GM18508 (cell line): ENCODE data around the gene HSPB2.
A peak's percentile ranks its signal among the peaks of the same experiment; 100 is the strongest.
"Not testable (repeated sequence)": the region's sequence is repeated elsewhere in the genome, so short reads cannot be mapped to it uniquely, and the experiment has no call there.

Source experiments
- ATAC-seq: cut with Tn5 transposase; IDR thresholded peaks from one replicate; pipeline ENCODE4 v1.9.1; 2021; ENCODE audit warnings: moderate number of reproducible peaks; ENCODE audit not compliant: insufficient read depth, unreplicated experiment

The HSPB2 gene, protein sequence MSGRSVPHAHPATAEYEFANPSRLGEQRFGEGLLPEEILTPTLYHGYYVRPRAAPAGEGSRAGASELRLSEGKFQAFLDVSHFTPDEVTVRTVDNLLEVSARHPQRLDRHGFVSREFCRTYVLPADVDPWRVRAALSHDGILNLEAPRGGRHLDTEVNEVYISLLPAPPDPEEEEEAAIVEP

DNA sequence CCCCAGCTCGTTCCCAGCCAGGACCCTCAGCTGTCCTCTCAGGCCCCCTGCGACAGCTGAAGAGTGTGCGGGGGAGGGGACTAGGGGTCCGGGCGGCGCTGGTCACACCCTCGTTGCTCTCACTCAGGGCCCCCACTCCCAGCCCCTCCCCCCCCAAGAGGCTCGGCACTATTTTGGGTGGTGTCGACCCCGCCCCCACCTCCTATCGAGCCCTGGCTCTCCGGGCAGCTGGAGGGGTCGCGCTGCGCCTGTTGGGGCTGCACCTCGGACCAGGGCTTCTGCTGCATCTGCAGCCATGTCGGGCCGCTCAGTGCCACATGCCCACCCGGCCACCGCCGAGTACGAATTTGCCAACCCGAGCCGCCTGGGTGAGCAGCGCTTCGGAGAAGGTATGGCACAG lies at the start of gene HSPB2:
HSPB2 (plus strand) TSS at position 200 of the 400 bp plus-strand sequence; CDS start at position 296, 96 bp downstream.
- no peak for ATAC-seq

DNA sequence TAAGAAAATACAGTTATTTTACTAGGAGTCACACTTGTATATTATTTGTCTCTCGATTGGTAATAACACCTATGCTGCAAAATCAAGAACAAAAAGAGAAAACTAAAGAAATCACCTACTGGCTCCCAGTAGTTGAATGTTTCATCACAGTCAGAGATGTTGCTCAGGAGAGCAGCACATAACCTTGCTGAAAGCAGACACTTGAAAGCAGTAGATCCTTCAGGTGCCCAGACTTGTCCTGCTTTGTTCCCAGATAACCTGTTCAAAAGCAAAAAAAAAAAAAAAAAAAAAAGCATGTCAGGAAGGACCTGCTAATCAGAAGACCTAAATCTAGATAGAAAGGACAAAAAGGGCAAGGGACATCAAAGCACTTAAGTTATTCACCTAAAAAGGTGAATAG lies 42.4 kb upstream of the HSPB2 start:
- ATAC-seq: no peak

DNA sequence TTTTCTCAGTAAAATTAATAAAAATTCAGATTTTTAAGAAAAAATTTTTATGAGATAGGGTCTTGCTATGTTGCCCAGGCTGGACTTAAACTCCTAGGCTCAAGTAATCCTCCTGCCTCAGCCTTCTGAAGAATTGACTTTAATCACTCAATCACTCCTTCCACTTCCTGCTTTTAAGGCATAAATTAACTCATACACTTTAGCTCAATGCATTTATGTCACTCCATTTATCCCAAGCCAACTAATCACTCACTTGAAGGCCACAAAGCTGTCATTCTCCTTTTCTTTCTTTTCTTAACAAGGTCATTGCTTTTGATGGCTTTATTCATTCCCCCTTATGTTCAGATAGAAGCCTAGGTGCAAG lies 42.0 kb upstream of the HSPB2 start:
- peak; percentile 5 for ATAC-seq

- ATAC-seq: peak; percentile 45
These were observed 41.4 kb upstream of the HSPB2 start, which contains the start of gene ALG9 for GRCh38 chr11:111870886-111871692. TSS of gene ALG9 (minus strand) at chr11:111871581. CDS start at chr11:111871482, 99 bp downstream.

GRCh38 chr11:111871693-111872161 lies 40.8 kb upstream of the HSPB2 start:
- ATAC-seq: no peak

DNA sequence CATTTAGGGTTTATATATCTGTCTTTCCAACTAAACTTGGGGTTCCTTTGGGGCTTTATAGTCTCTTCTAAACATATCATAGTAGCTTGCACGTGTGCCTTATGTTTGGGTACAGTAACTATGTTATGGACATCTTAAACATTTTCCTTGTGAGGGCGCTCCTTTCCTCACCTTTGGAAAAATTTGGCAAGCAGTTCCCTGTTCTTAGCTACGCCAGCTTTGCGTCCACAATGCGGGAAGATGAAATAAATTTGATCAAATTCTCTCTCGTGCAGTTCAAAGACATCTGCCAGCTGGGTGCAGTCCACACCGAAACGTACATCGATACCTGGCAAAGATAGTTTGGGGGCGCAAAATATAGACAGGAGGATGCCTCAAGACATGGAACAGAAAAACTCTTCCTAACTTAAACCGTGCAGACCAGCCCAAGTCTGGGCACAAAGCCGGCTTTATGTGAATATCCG lies 34.1 kb upstream of the HSPB2 start:
- no peak for ATAC-seq

DNA sequence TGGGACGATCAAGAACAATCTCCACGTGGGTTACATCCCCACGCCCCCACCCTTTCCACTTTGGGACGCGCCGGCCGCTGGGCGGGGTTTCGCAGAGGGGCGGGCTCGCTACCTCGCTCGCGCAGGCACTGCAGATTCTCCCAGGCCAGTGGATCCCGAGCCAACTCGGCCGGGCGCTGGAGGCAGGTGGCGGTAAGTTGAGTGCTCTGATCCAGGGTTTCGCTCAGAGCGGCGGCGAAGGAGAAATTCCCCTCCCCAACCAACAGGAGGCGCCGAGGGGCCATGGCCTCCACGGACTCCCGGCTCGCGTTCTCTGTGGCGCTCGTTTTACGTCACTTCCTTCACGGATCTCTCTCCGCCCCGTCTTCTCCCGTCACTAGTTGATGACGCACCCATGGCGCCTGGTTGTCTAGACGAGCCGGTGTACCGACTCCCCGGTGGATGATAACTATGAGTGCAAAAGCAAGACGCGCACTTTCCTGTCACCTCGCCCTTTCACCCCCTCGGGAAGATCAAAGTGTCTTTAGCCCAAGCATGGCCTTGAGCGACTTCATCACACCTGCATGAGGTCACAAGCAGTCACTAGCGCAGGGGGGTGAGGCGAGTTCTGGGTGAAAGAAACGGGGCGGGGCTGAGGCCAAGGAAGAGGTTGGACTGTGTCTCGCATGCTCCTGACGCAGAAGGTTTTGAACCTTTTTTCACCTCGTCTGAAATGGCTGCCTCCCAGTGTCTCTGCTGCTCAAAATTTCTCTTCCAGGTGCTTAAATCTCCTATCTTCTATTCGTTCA lies 33.5 kb upstream of the HSPB2 start, which contains the start of the genes CFAP68 and FDXACB1:
CFAP68 (plus strand) TSS at position 693 of the 788 bp plus-strand sequence; CDS start at position 713, 20 bp downstream.
FDXACB1 (minus strand) TSS at position 317 of the 788 bp plus-strand sequence; CDS start at position 284, 33 bp downstream.
- peak; percentile 81 for ATAC-seq

GRCh38 chr11:111879637-111879960 lies 32.9 kb upstream of the HSPB2 start:
- no peak for ATAC-seq

DNA sequence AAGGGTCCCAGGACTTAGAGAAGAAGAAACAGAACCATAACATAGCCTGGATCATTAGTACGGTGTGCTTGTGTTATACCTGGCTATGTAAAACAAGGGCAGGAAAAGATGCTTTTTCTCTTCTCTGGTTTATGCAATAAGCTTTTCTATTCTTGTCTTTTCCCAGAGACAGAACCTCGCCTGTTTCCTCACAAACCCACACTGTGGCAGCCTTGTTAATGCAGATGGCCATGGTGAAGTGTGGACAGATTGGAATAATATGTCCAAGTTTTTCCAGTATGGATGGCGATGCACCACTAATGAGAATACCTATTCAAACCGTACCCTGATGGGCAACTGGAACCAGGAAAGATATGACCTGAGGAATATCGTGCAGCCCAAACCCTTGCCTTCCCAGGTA lies 30.3 kb upstream of the HSPB2 start:
- ATAC-seq: no peak

GRCh38 chr11:111885053-111885452 lies 27.5 kb upstream of the HSPB2 start:
- not testable (repeated sequence) for ATAC-seq

GRCh38 chr11:111886032-111886431 lies 26.5 kb upstream of the HSPB2 start:
- no peak for ATAC-seq

GRCh38 chr11:111886844-111887243 lies 25.7 kb upstream of the HSPB2 start:
- no peak for ATAC-seq

GRCh38 chr11:111905411-111905810 lies 7.1 kb upstream of the HSPB2 start:
- ATAC-seq: no peak

GRCh38 chr11:111906680-111907079 lies 5.9 kb upstream of the HSPB2 start:
- ATAC-seq: no peak

DNA sequence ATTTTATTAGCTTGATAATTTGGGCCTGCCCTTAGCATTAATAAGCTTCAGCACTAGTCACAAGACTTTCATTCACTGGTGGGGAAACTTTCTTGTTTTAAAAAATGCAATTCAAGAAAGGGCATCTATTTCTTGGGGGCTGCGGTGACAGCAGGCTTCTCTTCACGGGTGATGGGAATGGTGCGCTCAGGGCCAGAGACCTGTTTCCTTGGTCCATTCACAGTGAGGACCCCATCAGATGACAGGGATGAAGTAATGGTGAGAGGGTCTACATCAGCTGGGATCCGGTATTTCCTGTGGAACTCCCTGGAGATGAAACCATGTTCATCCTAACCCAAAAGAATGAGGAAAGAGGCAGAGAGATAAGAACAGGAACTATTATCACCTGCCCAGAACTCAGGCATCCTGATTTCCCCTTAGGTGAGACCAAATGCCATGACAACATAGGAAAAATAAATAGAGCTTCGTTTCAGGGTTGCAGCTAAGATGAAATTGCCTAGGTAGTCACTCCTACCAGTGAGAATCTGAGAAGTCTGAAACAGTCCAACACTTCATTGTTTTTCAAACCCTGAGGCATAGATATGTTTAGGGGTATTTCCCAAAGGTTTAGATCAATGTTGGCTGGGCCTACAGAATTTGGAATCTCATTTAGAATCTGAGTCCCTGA lies 3.8 kb upstream of the HSPB2 start:
- no peak for ATAC-seq

- ATAC-seq: no peak
These were observed 3.2 kb upstream of the HSPB2 start for GRCh38 chr11:111909378-111909777.

DNA sequence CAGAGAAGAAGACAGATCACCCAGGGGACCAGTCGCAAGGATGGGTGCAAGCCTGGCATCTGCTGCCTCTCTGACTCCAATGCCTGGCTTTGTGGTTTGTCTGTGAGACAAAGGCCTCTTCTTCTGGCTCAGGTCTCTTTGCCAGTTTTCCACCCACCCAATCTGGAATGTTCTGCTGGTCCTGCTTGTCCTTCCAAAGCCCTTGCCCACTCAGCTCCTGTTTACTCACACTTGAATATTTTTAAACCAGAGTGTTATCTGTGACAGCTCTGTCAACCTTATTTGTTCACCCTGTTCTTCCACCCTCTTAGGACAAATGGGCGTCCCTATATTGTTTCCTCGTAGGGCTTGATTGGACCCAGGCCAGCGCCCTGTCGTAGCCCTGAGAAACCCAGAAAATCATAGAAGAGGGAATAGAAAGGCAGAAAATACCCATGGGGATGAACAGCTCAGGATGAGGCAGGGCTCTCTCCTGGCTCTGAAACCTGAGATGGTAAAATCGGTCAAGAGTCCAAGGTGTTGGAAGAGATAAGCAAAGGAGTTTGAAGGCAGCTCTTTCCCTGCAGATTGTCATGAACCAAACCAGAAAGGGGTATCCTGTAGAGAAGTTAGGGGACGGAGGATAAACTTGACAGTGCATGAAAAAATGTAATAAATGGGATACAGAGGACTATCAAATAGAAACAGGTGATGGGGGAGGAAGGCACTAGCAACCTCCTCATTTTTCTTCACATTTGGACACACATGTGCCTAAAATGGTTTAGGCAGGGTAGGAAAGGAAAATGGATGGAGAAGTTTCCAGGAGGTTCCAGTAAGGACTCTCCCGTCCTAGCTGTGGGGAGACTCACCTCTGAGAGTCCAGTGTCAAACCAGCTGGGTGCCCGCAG lies 1.6 kb upstream of the HSPB2 start:
- no peak for ATAC-seq

DNA sequence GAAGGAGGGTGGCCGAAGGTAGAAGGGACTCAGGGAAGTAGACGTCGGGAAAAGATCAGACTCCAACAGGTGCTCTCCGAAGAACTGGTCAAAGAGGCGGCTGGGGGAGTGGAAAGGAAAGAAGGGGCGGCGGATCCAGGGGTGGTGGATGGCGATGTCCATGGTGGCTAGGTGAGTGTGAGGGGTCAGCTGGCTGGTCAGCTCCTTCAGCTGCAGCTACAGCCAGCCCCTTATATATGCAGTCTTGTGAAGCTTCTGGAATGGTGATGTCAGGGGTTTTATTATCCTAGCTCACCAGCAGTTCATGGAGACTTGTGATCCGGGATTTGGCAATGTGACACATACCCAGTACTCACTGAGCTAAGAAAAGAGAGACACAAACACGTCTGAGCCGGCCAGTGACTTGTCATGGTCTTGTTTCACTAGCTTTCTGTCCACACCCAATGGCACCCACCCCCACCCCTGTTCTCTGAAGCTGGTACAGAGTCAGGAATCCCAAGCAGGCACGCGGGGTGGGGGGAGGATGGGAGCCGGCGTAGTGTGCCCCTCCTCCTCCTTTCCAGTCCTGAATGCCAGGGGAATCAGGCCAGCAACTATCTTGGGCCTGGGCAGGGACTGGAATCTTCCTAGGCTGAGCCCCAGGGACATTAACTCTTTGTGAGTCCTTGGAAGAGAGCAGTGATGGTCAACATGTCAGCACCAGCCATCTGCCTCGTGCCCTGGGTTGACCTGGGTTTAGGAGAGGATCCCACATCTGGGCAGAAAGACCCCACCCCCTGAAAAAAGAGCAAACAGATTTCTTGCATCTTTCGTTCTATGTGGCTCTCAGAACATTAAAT lies 752 bp upstream of the HSPB2 start, which contains the start of gene CRYAB:
CRYAB (minus strand) TSS at position 208 of the 839 bp plus-strand sequence; CDS start at position 162, 46 bp downstream.
- ATAC-seq: no peak
